Prostate gland (tissue), 2 donors: ENCODE measurements around the gene KCNK4. TPM values are rescaled to one million over a fixed set of nuclear protein-coding genes. Genes with fewer than 3 reads are reported as not detected.

Experiments
- DNase-seq: peaks from one replicate; pipeline ENCODE4 v3.0.0-alpha.2; 2019; ENCODE audit warnings: low spot score
- H3K27ac ChIP-seq, 2 donors: fragments of 200-600 bp; sonication (generic); 2 replicates each; pipeline ENCODE4 v1.5.1; 2017 to 2019
- H3K27me3 ChIP-seq: fragments of 200-600 bp; sonication (generic); replicated peaks from 2 replicates; pipeline ENCODE4 v1.5.1; 2019; ENCODE audit not compliant: insufficient read depth
- H3K36me3 ChIP-seq, 2 donors: fragments of 200-600 bp; sonication (generic); 1 replicate in 1 of 2; 2 replicates in 1 of 2; pipeline versions ENCODE4 v1.5.1 to v1.8.1; 2017 to 2019
- H3K4me1 ChIP-seq: fragments of 200-600 bp; sonication (generic); replicated peaks from 2 replicates; pipeline ENCODE4 v1.5.1; 2019
- H3K4me3 ChIP-seq, 2 donors: fragments of 200-600 bp; sonication (generic); 2 replicates each; pipeline ENCODE4 v1.5.1; 2017 to 2019
- H3K9me3 ChIP-seq: fragments of 200-600 bp; sonication (generic); 2 replicates; pipeline ENCODE4 v1.5.1; 2017
- CTCF ChIP-seq, 4 experiments: fragments of 200-600 bp in 2 of 4; fragments of 450-650 bp in 2 of 4; sonication (generic) in 2 of 4; IDR thresholded peaks; 1 replicate in 3 of 4; 2 replicates in 1 of 4; pipeline ENCODE4 v1.5.1; 2016 to 2019; ENCODE audit warnings: antibody characterized with exemption in 4 of 4, mild to moderate bottlenecking in 2 of 4, moderate library complexity in 2 of 4
- POLR2A ChIP-seq: fragments of 450-650 bp; IDR thresholded peaks from one replicate; pipeline ENCODE4 v1.6.1; 2016; ENCODE audit warnings: antibody characterized with exemption, mild to moderate bottlenecking
- POLR2AphosphoS5 ChIP-seq: sonication (generic); formaldehyde crosslinking; IDR thresholded peaks from one replicate; pipeline ENCODE4 v1.6.1; 2017; ENCODE audit warnings: antibody characterized with exemption
- WGBS: methylation state at CpG from one replicate; pipeline ENCODE4 v1.1.5; 2018; 5-methylcytosine and 5-hydroxymethylcytosine counted together
- intact Hi-C: fragments of 100-400 bp; cut with DNase I; formaldehyde crosslinking; loops from one replicate; pipeline ENCODE4 v1.14.2; 2022
- total RNA-seq, 2 donors: library from RNA; depleted of rRNA; stranded (reverse); fragments of >200 nt; gene quantifications; one replicate each; pipeline ENCODE4 v1.1.0, GENCODE V29; 2016

The KCNK4 gene
- total RNA-seq, 2 donors from 2014 or later: not detected

DNA sequence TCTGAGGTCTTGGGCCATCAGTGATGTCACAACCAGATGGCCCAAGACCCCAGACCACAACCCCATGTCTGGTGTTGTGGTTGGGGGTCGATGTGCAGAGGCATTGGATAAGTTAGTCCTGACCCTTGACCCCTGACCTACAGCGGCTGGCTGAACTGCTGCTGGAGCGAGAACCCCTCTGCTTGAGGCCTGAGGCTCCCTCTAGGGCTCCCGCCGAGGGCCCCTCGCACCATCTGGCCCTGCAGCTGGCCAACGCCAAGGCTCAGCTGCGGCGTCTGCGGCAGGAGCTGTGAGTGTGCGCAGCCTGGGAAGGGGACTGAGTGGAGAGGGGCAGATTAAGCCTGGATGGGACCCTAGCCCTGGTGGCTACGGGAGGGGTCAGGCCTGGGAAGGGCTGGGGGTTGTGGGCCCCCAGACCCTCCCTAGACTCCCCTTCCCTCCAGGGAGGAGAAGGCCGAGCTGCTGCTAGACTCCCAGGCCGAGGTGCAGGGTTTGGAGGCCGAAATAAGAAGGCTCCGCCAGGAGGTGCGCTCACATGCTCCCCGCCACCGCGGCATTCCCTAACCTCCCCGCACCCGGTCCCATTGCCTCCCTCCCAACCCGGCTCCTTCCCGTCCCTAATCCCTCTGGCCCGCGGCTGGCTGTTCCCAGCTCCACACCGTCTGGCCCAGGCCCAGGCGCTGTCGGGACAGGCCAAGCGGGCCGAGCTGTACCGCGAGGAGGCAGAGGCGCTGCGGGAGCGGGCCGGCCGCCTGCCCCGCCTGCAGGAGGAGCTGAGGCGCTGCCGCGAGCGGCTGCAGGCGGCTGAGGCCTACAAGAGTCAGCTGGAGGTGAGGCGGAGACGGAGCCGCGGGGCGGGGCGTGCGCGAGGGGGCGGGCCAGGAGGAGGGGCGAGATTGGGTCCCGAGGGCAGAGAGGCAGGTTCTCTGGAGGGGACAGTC, 51.0 kb downstream of the KCNK4 start:
- Histone ChIP-seq H3K36me3 (no peaks in the 10 kb centered on the region), H3K4me1 (peaks cover 4% of the 10 kb centered on the region), H3K4me3 (peak overlapping the region; percentile 1 to 24), H3K9me3 (no peaks in the 10 kb centered on the region), H3K27ac (peak overlapping the region; percentile 71 to 81), H3K27me3 (no peaks in the 10 kb centered on the region)
- WGBS: 20% methylated on average over 55 of the region's 55 CpGs
- TF ChIP-seq POLR2A (peak; percentile 85), POLR2AphosphoS5 (peak; percentile 70), CTCF (IDR thresholded peaks at IDR 0.05) (peak; percentile 24 to 90 (median 66))
- intact Hi-C loops: no loop called here
- peak; percentile 90 for DNase-seq

DNA sequence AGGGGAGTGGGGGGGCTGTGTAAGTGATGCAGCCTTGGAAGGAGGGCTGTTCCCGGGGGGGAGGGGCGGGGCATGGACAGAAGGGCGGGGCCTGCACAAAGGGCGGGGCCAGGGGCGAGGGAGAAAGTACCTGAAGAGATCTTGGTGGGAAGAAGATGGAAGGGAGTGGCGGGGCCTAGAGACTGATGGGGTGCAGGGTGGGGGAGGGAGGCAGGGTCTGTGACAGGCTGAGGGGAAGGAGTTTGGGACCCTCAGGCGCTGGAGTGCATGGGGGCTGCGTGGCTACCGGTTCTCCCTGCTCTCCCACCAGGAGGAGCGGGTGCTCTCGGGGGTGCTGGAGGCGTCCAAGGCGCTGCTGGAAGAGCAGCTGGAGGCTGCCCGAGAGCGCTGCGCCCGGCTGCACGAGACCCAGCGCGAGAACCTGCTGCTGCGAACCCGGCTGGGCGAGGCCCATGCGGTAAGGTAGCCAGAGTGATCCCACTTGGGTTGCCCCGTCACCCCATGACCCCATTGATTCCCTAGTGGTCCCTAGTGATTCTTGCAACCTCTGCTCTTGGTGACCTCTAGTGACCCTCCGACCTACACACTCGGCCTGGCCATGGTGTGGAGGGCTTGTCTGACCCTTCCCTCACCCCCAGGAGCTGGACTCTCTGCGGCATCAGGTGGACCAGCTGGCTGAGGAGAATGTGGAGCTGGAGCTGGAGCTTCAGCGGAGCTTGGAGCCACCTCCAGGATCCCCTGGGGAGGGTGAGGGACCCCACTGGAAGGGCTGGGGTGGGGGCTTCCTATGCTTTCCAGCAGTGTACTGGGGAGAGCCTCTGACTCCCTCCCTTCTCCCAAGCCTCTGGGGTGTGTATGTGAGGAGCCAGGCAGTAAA, 52.0 kb downstream of the KCNK4 start:
- WGBS: 67% methylated on average over 29 of the region's 29 CpGs
- intact Hi-C loops: no loop called here
- Histone ChIP-seq H3K4me3 (peak overlapping the region; percentile 1 to 24), H3K27me3 (no peaks in the 10 kb centered on the region), H3K27ac (peak overlapping the region; percentile 71 to 81), H3K36me3 (no peaks in the 10 kb centered on the region), H3K4me1 (peaks cover 4% of the 10 kb centered on the region), H3K9me3 (no peaks in the 10 kb centered on the region)
- TF ChIP-seq POLR2AphosphoS5 (no peak), CTCF (IDR thresholded peaks at IDR 0.05) (no peak), POLR2A (no peak)
- DNase-seq: no peak

DNA sequence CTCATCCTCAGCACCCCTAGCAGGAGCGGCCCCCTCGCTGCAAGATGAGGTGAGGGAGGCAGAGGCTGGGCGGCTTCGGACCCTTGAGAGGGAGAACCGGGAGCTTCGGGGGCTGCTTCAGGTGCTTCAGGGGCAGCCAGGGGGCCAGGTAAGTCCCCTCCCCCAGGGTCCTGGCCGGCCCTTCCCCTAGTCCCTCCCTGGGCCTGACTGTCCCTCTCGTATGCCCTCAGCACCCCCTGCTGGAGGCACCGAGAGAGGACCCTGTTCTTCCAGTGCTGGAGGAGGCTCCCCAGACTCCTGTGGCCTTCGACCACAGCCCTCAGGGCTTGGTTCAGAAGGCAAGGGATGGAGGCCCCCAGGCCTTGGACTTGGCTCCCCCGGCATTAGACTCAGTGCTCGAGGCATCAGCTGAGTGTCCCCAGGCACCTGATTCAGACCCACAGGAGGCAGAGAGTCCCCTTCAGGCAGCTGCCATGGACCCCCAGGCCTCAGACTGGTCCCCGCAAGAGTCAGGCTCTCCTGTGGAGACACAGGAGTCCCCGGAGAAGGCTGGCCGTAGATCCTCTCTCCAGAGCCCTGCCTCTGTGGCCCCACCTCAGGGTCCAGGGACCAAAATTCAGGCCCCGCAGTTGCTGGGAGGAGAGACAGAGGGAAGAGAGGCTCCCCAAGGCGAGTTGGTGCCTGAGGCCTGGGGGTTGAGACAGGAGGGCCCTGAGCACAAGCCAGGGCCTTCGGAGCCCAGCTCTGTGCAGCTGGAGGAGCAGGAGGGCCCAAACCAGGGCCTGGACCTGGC, 52.9 kb downstream of the KCNK4 start:
- no peaks in the 10 kb centered on the region for H3K27me3 ChIP-seq
- WGBS: 87% methylated on average over 18 of the region's 18 CpGs
- H3K4me3 ChIP-seq: no peak overlapping the region
- H3K9me3 ChIP-seq: no peaks in the 10 kb centered on the region
- peak in 2 of 4 experiments; percentile 19 to 21 for TF ChIP-seq CTCF (IDR thresholded peaks at IDR 0.05)
- TF ChIP-seq POLR2A: no peak
- peaks cover 4% of the 10 kb centered on the region for H3K4me1 ChIP-seq
- H3K36me3 ChIP-seq: no peaks in the 10 kb centered on the region
- intact Hi-C loops: no loop called here
- no peak for DNase-seq
- no peak overlapping the region for H3K27ac ChIP-seq

GRCh38 chr11:64344787-64345186, 53.7 kb downstream of the KCNK4 start:
- no peaks in the 10 kb centered on the region for H3K36me3 ChIP-seq
- 93% methylated on average over 27 of the region's 28 CpGs for WGBS
- H3K27me3 ChIP-seq: no peaks in the 10 kb centered on the region
- intact Hi-C loops: no loop called here
- H3K9me3 ChIP-seq: no peaks in the 10 kb centered on the region
- TF ChIP-seq POLR2AphosphoS5: no peak
- no peak for TF ChIP-seq CTCF (IDR thresholded peaks at IDR 0.05)
- no peak for TF ChIP-seq POLR2A
- H3K4me1 ChIP-seq: peaks cover 4% of the 10 kb centered on the region
- DNase-seq: no peak
- H3K27ac ChIP-seq: no peak overlapping the region
- H3K4me3 ChIP-seq: no peak overlapping the region
